ENCODE data around the gene CASKIN1.
A peak's percentile ranks its signal among the peaks of the same experiment; 100 is the strongest.
"Not testable (repeated sequence)": the region's sequence is repeated elsewhere in the genome, so short reads cannot be mapped to it uniquely, and the experiment has no call there.

CASKIN1 gene

DNA sequence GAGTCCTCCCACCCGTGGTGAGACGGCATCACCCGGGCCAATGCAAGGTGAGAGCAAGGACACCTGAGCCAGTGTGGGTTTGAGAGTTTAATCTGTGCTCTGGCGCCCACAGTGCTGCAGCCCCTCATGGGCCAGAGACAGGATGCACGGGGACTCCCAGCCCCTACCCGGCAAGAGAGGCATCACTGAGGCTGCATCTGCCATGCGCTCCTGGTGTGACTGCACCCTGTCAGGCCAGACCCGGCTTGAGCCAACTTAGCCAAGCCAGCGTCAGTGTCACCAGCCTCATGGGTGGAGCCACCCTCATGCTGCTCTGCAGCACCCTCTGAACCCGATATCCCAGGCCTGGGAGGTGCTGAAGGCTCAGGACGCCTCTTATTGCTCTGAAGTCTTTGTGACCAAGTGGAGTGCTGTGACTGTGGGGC lies 15.5 kb upstream of the CASKIN1 start:
- ATAC-seq (no peak), DNase-seq (no peak)

DNA sequence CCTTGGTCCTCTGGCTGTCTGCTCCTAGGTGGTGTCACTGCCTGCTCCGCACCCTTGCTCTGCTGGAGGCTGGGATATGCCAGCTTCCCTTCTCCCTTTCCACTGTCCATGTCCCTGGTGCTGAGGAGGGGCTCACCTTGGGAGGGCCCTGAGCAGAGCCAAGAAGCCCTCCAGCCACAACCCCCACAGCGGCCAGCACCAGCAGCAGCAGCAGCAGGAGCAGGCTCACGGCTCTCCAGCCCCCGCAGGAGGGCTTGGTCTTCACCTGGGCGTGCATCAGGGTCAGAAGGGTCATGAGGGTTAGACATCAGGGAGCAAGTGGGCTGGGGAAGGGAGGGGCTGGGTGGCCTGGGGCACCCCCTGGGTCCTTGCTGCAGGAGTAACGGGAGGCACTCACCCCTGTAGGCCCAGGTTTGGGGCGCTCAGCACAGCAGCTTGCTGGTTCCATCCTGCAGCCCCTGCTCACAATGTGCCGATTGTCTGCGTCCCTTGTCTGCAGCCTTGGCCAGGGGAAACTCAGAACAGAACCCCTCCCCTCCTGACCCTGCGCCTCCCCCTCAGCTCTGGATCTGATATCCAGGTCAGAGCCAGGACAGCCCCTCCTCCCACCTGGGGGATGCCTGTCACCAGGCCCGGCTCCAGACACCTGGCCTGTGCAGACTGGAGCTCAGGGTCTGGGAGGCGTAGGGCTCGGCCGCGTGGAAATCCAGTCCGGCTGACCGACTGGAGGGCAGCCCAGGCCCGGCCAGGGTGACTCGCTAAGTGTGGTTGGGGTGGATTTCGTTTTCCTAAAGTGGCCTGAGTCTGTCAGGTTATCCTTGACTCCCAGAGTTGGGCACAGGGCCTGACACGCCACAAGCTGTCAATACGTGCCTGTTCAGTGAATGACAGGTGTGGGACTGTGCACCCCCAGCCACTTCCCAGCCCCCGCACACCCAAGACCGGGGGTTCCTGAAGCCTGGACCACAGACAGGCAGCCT lies 14.3 kb upstream of the CASKIN1 start, which contains the start of gene BRICD5:
BRICD5 (minus strand) TSS at position 478 of the 980 bp plus-strand sequence; CDS start at position 448, 30 bp downstream.
- no peak for ATAC-seq
- DNase-seq = no peak

DNA sequence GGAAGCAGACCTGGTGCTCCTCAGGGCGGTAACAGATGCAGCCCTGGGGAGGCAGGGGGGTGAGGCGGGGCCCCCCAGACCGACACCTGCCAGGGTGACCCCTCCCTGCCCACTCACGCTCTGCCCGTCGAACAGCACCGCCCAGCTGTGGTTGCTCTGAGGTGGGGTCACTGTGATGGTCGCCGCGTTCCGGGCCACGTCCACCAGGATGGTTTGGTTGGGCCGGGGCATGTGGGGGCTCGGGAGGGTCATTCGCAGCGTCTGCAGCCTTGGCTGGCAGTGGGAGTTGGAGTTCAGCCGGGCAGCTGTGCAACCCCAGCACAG lies 13.6 kb upstream of the CASKIN1 start:
- no peak for ATAC-seq
- no peak for DNase-seq

DNA sequence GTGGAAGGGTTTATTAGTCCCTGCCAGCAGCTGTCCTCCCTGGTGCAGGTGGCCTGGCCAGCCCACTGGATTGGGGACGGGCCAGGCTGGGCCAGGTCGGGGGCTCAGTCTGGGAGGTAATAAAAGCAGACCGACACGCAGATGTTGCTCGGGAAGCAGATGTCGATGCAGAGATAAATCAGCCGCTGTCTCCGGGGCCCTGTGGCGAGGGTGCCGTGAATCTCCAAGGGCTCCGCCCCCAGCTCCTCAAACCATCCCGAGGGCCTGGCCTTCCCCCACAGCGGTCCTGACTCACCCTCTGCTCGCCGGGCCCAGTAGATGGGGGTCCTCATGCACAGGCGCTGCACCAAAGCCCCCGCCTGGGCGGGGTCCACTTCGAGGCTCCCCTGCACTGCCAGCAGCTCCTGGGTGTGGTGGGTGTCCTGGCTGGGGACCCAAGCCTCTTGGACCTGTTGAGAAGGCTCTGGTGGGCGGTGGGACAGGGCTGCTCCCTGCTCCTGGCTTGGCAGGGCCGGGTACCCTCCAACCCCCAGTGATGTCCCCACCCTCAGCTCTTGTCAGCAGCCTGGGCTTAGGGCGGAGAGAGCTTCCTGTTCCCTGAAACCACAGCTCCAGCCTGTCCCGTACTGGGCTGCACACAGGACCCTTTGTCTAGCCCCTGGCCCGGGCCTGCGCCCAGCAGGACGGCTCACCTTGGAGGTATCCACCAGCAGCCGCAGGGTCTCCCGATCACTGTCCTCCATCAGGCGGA lies 13.0 kb upstream of the CASKIN1 start:
- no peak for DNase-seq
- no peak for ATAC-seq

DNA sequence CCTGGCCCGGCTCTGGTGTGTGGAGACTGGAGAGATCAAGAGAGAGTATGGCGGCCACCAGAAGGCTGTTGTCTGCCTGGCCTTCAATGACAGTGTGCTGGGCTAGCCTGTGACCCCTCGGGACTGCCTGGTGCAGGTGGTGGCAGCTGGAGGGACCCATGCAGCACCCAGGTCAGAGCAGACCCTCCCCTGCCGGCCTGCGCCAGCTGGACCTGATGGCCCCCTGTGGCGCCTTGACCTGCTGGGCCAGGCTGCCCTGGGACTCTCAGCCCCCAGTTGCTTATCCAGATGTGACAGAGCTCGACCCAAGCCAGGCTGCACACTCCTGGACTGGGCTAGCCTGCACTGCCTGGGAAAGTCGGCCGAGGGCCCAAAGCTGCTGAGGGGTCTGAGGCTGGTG lies 12.4 kb upstream of the CASKIN1 start:
- DNase-seq = no peak
- no peak for ATAC-seq

DNA sequence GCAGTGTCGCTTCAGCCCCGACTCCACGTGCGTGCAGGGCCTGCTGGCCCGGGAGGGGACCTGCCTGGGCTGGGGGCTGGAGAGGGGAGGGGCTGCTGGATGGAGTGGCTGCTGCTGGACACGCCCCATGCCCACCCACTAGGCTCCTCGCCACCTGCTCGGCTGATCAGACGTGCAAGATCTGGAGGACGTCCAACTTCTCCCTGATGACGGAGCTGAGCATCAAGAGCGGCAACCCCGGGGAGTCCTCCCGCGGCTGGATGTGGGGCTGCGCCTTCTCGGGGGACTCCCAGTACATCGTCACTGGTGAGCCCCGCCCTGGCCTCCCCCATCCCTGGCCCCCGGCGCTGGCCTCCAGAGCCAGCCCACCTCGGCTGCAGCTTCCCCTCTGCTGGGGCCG lies 11.9 kb upstream of the CASKIN1 start:
- ATAC-seq = no peak
- no peak for DNase-seq

DNA sequence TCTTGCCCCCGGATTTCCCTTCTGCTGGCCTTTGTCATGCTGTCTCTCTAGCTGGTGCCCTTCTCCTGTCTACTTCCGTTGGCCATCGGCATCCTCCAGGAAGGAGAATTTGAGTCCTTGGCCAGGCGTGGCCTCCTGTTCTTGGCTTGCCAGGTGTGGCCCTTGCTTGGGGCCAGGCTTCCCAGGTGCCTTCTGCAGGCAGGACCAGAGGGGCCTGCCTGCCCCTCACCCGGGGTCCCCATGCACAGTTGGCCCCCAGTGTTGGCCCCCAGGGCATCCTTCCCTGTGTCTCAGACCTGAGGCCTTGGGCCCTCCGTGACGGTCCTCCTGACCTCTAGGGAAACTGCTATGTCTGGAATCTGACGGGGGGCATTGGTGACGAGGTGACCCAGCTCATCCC lies 11.5 kb upstream of the CASKIN1 start:
- ATAC-seq = no peak
- DNase-seq = no peak

DNA sequence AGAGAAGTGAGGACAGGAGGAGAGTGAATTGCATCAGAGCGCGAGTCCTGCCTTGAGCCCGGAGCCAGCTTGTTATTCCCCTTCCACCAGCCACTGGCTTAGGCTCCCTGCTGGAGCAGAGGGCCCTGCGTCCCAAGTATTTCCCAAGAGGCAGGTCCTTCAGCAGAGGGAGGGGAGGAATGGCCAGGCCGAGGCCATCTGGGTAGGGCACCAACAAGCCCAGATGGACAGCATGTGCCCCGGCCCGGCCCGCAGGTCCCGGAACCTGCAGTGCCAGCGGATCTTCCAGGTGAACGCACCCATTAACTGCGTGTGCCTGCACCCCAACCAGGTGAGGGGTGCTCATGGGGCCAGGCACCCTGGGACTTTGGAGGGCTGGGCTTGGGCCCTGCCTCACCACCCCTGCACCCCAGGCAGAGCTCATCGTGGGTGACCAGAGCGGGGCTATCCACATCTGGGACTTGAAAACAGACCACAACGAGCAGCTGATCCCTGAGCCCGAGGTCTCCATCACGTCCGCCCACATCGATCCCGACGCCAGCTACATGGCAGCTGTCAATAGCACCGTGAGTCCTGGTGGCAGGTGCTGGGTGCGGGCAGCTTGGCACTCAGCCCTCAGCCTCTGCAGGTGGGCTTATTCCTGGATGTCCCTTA lies 10.5 kb upstream of the CASKIN1 start:
- ATAC-seq (no peak), DNase-seq (no peak)

DNA sequence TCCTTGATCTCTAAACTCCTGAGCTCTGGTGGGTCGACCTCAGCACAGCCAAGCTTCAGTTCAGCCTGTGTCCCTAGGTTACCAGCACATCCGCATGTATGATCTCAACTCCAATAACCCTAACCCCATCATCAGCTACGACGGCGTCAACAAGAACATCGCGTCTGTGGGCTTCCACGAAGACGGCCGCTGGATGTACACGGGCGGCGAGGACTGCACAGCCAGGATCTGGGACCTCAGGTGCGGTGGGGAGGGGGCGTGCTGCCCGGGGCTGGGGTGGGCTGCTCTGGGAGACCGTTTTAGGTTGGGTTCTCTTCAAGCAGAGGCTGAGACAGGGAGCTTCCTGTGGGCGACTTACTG lies 10.0 kb upstream of the CASKIN1 start:
- DNase-seq (no peak), ATAC-seq (no peak)

DNA sequence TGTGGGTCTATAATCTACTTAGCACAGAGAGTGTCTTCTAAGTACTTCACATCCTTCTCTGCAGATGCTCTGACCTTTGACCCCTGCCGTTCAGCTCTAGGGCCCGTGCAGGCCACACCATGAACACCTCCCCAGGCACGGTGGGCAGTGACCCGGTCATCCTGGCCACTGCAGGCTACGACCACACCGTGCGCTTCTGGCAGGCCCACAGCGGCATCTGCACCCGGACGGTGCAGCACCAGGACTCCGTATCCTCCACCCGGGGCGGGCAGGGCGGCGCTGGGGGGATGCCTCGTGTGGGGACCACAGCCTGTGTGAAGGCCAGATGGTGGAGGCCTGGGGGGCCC lies 9.5 kb upstream of the CASKIN1 start:
- ATAC-seq (no peak), DNase-seq (no peak)

DNA sequence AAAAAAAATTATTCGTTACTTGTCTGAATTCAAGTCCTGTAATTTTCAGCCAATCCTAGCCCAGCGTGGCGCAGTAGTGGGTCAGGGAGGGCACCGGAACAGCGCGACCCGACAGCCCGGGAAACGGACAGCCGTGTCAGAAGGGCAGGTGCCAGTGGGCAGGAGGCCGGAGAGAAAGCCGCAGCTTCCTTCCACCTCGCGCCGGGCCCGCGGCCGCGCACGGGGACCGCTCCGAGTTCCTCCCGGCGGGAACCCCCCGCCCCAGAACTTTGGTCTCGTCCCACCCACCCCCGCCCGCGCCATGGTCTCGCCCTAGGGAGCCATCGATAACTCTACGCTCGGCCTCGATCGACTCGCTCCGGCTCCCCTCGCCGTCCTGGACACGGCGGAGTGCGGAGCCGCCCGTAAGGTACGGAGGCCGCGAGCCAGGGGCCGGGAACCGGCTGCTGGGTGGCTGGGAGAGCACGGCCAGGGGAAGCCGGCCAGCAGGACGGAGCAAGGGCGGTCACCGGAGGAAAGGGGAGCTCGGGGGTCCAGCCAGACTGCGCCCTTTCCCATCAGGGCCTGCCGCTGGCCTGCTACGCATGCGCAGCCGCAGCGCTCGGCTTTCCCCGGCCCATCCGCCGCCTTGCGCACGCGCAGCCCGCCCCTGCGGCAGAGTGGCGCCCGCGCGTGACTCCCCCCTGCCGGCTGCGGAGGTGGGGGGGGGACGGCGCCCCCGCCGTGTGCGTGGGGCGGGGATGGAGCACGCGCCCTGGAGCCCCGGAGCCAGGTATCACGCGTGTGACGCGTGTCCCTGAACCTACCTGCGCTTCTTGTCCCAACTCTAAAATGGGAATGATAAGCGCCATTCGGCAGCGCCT lies 8.9 kb upstream of the CASKIN1 start, which contains the start of gene MLST8:
MLST8 (plus strand) TSS at position 351 of the 863 bp plus-strand sequence. CDS start 632 bp downstream, outside the sequence.
- DNase-seq (peak; percentile 92), ATAC-seq (peak; percentile 77)

DNA sequence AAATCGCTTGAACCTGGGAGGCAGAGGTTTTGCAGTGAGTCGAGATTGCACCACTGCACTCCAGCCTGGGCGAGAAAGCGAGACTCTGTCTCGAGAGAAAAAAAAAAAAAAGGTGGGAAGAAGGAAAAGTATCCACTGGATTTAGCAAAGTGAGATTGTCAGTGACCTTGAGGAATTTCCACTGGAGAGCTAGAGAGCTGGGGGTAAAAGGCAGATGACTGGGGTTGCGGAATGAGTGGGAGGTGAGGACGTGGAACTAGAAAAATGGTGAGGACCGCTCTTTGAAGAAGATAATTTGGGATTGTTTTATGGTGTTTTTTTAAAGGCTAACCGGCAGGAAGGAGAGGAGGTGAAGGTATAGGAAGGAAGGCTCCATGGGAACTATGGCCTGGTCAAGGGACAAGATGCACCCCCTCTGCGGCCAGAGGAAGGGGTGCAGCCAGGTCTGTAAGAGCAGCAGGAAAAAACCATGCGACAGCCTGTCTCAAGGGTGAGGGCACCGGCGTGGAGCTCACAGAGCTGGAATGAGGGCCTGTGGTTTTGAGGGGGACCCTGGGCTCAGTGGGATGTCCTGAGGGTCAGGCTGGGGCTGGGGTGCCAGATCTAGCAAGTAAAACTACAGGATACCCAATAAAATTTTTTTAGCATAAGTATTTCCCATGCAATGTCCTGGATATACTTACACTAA lies 8.2 kb upstream of the CASKIN1 start:
- ATAC-seq (no peak), DNase-seq (no peak)

DNA sequence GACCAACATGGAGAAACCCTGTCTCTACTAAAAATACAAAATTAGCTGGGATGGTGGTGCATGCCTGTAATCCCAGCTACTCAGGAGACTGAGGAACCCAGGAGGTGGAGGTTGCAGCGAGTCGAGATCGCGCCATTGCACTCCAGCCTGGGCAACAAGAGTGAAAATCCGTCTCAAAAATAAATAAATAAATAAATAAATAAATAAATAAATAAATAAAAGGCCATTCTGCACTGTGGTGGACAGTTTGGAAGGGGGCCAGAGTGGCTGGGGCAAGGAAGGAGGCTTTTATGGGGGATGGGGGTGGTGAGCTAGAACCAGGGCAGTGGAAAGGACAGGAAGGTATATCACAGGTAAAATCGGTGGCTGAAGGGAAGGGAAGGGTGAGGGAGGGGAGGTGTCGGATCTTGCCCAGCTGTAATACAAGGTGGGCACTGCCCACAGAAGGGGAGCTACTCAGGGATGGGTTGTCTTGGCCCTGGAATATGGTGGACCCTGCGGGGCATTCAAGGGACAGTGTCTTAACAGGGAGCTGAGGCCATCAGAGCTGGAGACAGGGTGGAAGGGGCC lies 6.8 kb upstream of the CASKIN1 start:
- ATAC-seq, DNase-seq: not testable (repeated sequence)

DNA sequence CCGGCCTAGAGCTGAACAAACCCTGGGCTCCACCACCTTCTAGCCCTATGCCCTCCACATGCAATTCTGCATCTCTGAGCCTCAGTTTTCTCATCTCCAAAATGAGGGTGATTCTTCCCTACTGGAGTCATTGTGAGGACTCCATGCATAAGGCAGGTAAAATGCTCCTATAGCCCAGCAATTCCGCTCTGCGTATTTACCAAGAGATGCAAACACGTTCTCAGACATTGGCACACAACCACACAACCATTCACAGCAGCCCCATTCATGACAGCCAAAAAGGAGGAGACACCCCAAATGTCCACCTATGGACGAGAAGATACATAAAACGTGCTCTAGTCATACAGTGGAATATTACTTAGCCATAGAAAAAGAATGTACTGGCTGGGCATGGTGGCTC lies 3.9 kb upstream of the CASKIN1 start:
- DNase-seq = no peak
- no peak for ATAC-seq

DNA sequence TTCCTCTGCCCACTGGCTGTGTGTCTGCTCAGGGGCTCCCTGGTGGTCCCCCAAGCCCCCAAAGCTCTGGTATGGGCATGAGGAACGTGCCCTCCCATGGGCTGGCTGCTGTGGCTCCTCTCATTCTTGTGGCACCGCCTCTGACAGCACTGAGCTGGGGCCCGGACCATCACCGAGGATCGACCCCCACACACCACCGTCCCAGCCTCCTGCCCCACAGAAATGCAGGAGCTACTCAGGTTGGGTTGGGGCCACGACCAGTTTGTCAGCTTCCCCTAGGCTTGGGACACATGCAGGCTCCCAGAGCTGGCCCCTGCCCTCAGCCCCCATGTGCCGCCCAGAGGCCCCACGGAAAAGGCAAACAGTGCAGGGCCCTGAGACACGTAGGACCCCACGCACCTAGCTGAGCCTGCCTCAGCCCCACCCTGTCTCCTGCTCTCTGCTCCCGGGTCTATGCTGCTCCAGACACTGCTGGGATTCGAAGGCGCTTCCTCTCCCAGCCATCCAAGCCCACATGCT lies 3.3 kb upstream of the CASKIN1 start:
- ATAC-seq = no peak
- DNase-seq = no peak

DNA sequence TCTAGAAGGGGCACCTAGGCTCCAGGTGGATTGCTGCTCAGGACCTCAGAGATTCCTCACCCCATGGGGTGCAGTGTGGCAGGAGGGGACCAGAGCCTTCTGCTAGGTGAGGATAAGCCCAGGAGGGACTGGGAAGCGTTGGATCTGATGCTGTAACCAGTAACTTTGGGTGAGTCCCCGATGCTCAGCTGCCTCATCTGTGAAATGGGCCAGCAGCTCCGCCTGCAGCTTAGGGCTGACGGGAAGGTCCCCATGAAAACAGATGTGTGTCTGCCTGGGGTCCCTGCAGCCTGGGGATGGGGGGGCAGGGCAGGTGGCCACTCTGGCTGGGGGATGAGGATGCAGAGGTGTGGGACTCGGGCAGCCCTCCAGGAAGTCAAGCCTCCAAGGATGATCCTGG lies 2.7 kb upstream of the CASKIN1 start:
- DNase-seq (no peak), ATAC-seq (no peak)

DNA sequence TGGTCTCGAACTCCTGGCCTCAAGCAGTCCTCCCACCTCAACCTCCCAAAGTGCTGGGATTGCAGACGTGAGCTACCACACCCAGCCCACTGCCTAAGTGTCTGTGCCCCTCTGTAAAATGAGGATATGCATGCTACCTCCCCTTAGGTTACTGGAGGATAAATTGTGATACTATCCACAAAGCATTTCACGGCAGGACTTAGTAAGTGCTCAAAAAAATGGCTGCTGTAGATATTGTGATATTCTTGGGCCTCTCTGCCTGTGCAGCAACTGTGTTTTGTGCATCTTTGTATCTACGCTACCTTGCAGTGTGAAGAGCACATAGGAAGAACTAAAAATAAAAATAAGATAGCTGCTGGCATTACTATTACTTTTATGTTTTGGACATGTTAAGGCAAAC lies 1.9 kb upstream of the CASKIN1 start:
- ATAC-seq = no peak

DNA sequence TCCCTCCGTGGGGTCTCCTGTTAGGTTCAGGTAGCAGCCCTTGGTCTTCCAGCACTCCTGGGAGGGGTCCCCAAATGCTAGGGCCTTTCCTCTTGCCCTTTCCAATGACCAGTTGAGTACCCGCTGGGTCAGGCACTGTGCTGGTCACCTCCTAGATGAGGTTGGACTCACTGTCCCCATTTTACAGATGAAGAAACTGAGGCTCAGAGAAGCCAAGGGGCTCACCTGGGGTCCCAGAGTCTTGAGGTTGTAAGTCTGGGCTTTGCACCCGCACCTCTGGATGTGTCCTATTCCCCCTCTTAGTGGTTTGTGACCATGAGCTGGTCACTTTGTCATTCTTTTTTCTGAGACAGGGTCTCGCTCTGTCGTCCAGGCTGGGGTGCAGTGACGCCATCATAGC lies 1.4 kb upstream of the CASKIN1 start:
- DNase-seq (no peak), ATAC-seq (no peak)

More for the DNA sequence above, 1.9 kb upstream of the CASKIN1 start:
- no peak for DNase-seq

DNA sequence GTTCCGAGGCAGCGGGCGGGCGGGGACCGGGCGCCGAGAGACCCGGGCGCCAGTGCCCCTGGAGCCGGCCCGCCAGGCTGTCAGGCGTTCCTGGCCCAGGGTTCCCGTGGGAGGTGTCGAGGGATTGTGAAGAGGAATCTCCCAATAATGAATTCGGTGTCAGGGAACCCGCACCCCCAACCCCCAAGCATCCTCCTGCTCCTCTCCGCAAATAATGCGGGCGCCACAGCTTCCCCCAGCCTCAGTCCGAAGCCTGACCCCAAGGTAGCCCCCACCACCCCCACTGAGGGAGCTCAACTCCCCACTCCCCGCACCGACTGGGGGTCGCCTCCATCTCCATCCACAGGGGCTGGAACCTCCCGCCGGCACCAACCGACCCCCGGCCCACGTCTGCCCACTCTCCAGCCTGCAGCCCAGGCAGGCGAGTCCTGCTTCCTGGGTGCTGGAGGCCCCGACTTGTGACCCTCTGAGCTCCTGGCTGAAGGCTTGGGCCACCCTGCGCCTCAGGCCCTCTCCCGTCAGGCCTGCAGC lies 641 bp upstream of the CASKIN1 start:
- ATAC-seq = no peak
- no peak for DNase-seq
